Activated CD4-positive, alpha-beta T cell treated with anti-CD3 and anti-CD28 coated beads for 24 hours (primary cell): ENCODE results near the gene FOXS1.
A peak's percentile ranks its signal among the peaks of the same experiment; 100 is the strongest.
"Not testable (repeated sequence)": the region's sequence is repeated elsewhere in the genome, so short reads cannot be mapped to it uniquely, and the experiment has no call there.

Source experiments
- DNase-seq, 2 donors: peaks; one replicate each; pipeline ENCODE4 v3.0.0-alpha.2; 2020; ENCODE audit warnings: low read depth in 2 of 2

Gene FOXS1

GRCh38 chr20:31822421-31823330, 22.7 kb downstream of the FOXS1 start:
- peak; percentile 64 to 68 for DNase-seq

GRCh38 chr20:31821427-31821826, 24.0 kb downstream of the FOXS1 start:
- DNase-seq = no peak

- no peak for DNase-seq
Observed at GRCh38 chr20:31820228-31820627, 25.2 kb downstream of the FOXS1 start.

DNA sequence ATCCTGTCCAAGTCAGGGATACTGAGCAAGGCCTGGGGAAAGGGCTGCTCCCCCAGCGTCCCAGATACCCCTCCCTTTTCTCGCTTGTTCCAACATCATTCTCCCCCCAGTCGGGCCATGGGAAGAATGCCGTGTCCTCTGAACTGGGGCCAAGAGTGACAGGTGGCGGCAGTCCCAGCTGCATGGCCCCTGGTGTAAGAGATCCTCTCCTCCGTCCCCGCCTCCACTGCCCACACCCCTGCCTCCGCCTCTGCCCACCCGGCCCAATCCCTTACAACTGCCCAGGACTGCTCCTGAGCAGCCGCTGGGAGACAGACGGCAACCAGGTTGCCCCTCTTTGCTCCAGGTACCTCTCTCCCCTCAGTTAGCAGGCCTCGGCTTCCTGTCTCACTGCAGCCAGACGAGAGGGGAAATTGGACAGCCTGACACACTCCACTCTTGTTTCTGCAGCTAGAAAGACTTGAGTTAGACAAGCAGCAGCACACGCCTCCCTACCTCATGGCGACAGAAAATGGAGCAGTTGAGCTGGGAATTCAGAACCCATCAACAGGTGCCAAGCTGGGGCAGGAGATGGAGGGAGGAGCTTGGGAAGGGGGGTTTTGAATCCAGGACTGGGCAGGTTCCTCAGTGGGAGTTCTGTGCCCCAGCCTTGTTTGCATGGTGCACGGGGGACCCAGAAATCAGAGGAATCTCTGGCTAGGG, 26.2 kb downstream of the FOXS1 start, which contains the start of gene MYLK2:
TSS of gene MYLK2 (plus strand) at position 274 of the 702 bp plus-strand sequence. CDS start at position 499, 225 bp downstream.
- no peak for DNase-seq

DNA sequence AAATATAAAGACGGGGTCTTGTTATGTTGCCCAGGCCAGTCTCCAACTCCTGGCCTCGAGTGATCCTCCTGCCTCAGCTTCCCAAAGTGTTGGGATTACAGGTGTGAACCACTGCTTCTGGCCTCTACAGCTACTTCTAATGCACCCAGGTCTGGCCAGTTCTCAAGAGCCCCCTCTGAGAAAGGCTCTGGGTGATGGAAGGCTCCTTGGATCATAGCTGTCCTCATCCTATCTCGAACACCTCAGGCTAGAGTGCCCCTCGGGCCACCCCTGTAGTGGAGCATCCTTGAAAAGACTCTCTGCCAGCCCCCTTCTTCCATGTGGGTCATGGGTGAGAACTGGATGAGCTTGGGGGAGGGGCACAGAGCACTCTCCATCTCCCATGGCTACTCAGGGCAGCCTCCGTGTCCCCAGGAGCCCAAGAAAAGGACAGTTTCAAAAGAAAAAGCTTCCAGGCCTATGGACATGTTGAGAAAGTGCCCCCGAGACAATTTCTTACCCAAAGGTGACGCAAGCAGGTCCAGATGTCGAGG, 27.0 kb downstream of the FOXS1 start:
- no peak for DNase-seq

DNA sequence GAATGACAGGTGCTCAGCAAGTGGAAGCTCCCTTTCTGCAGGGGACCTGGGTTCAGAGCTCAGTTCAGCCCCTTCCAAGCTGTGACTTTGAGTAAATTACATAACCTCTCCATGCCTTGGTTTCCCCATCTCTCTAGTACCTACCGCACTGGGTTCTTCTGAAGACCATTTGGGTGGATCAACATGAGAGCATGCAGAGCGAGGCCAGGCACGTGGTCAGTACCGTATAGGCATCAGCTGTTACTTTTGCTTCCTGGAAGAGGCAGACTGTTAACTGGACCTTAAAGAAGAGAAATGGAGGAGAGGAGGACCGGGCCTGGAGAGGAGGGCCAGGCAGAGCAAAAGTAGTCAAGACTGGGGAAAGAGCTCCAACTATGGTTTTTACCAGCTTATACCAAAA, 27.9 kb downstream of the FOXS1 start:
- DNase-seq = no peak

DNA sequence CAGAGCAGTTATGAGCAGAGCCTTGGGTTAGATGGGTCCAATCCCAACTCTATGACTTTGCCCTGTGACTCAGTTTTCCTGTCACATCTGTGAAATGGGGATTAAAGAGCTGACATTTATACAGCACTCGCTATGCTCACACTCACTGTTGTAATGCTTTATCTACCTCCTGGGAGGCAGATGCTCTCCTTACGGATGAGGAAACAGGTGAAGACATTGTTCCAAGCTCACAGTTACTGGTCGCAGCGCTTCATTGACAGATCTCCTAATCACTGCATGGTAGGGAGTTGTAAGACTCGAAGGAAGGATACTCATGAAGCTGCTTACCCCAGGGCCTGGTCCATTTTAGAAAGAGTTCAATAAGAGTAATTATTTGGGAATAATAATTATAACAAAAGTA, 29.2 kb downstream of the FOXS1 start:
- no peak for DNase-seq

GRCh38 chr20:31815408-31816188, 29.8 kb downstream of the FOXS1 start:
- no peak for DNase-seq

DNA sequence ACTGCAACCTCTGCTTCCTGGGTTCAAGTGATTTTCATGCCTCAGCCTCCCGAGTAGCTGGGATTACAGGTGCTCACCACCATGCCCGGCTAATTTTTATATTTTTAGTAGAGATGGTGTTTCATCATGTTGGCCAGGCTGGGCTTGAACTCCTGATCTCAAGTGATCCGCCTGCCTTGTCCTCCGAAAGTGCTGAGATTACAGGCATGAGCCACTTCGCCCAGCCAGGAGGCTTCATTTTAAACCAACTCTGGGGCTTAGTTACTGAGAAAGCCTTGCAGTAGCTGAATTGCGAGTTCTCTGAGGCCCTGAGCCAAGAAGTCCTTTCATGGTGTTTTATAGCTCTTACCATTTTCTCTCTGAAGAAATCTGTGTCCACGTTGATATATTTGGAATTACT, 31.3 kb downstream of the FOXS1 start:
- DNase-seq = not testable (repeated sequence)

- DNase-seq = no peak
Observed at GRCh38 chr20:31813611-31814010, 31.8 kb downstream of the FOXS1 start.

DNA sequence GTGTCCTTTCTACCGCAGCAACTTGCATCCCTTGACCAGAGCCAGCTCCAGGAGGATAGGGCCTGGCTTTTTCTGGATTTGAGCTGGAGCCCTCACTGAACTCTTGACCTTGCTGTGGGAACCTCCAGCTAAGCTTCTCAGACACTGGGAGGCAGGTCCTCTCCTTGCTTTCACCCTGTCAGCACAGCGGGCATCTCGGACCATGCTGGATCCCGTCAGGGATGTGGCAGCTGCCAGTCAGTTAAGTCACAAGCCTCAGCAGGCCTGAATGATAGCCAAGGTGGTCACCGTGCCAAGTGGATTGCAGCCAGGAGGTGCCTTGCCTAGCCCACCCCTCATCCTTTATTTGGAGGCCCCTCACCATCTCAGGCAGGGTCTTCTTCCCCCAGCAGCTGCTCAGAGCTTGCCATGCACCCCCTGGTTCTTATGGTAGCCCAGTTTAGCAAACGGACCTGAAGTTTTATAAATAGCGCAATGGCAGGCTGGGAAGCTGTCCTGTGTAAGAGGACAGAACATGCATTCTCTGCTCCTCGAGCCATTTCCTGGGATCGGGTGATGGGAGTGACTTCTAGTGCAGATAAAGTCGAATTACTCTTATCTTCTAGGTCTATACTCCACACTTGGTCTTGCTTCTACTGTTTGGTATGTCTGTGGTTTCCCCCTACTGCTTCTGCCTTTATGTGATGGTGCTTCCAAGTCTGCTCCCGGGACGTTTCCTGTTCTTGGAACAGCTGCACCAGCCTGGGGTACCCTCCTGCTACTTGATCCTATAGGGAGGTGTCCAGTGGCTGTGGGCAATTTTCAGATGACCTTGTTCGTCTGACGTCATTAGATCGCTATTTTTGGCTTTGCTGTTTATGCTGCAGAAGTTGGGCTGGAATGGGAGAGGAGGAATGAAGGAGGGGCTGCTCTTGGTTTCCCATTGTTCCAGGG, 33.3 kb downstream of the FOXS1 start:
- DNase-seq = no peak

DNA sequence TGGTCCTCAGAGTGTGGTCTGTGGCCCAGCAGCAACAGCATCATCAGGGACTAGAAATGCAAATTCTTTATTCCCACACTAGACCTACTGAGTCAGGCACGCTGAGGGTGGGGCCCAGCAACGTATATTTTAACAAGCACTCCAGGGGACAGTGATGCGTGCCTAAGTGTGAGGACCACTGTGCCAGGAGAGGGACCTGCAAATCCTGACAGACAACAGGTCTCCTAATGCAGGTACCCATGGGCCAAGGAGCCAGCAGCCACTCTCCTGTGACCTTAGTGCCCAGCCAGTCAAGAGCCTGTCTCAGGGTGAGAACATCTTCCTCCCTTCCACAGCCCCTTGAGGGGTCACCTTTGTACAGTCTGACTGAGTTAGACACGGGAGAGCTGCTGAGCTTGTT, 34.2 kb downstream of the FOXS1 start:
- DNase-seq = no peak

GRCh38 chr20:31809661-31810060, 35.7 kb downstream of the FOXS1 start:
- no peak for DNase-seq

GRCh38 chr20:31808481-31808880, 36.9 kb downstream of the FOXS1 start:
- no peak for DNase-seq

GRCh38 chr20:31806564-31807355, 38.6 kb downstream of the FOXS1 start:
- no peak for DNase-seq

DNA sequence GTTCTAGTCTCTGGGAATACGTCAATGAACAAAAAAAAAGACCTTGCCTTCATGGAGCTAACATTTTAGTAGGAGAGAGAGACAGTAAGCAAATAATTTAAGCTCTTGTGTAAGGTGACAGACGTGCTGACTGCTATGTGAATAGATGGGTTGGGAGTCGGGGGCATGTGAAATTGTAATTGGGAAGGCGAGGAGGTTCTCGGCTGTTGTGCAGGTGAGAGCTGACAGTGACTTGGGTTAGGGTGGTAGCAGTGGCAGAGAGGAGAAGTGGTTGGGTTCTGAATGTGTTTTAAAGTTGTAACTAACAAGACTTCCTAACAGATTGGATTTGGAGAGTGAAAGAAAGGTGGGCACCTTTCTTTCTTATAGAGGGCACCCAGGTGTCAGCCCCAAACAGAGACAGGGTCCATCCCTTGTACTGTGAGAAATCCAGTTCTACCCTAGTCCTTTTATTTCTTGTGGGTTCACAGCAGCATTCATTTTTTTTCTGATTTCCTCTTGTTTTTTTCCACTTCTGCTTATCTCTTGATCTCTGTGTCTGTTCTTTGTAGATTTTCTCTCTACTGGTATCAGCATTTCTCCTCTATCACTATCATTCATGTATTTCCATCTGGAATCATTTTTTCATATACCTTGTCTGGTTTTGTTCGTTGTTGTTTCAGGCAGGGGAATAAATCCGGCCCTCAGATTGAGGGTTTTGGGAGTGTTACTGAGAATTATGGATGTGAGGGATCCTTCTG, 41.7 kb downstream of the FOXS1 start:
- DNase-seq = no peak

- no peak for DNase-seq
Observed at GRCh38 chr20:31801508-31801907, 43.9 kb downstream of the FOXS1 start.

GRCh38 chr20:31797364-31797763, 48.0 kb downstream of the FOXS1 start:
- no peak for DNase-seq
